Globus pallidus (tissue), 1 donor: ENCODE measurements around the gene GYPA.
"Not testable (repeated sequence)": the region's sequence is repeated elsewhere in the genome, so short reads cannot be mapped to it uniquely, and the experiment has no call there.

ENCODE experiments used
- DNase-seq: peaks from one replicate; pipeline ENCODE4 v3.0.0-alpha.2; 2015; ENCODE audit warnings: low spot score

GYPA gene

DNA sequence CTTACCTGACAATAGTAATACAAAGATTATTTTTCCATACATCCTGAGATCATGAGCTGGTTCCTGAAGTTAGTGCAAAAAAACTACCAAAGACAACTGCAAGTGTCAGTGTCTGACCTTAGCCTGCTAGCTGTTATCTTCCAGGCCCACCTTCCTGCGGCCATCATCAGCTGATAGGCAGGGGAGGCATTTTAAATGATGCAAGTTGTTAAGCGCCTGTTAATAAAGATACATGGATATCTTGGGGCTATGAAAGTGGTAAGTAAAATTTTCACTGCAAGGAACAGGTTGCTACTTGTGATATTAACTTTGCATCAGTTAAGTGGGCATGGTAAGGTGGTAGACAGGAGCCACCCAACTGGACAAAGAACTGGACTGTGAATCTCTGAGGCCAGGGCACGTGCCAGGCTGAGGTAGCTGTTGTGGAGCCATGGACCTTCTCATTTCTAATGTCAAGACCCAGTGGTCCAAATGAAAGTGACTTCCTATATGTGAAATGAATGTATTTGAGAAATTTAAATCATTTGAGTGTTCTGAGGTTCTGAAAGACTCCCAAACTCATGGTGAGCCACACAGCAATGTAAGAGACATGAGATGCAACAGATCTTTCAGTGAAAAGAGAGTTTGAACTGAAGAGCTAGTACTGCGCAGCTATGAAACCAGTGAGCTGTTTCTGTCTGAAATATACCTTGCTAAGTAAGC lies at the start of gene GYPA:
TSS of gene GYPA (minus strand) at position 125 of the 702 bp plus-strand sequence. CDS start at position 42, 83 bp downstream.
- not testable (repeated sequence) for DNase-seq

DNA sequence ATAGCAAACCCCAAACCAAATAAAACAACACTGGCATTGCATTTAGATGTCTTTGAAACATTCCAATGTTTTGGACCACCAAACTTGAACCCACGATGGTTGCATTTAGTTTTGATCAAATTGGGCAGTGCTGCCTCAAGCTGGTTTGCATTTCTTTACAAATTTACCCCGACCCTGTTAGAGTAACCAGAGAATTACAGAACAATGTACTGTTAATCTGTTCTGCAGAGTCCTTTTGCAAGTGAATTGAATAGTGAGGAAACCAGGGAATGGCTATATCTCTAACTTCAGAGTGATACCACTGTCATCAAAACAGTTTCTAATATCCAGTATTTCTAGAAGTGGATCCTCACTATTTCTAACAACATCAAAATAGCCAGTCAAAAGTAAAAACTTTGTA lies 49.5 kb upstream of the GYPA start:
- no peak for DNase-seq

DNA sequence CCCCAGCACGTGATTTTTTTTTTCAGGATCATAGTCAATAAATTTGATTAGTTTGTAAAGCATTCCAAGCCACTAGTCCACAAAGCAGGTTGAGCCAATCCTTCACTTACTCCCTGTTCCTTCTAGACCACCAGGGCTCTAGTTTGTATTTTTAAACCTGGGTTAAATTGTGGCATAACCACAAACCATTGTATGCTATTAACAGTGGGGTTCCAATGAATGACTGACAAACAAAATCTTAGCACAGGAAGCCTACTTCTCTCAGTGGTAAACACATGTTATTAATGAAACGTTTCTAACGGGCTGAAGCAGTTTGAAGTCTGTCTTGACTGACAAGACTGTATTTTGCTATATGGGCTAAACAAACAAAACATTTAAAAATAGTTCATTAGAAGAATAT lies 48.6 kb upstream of the GYPA start:
- DNase-seq, result no peak

DNA sequence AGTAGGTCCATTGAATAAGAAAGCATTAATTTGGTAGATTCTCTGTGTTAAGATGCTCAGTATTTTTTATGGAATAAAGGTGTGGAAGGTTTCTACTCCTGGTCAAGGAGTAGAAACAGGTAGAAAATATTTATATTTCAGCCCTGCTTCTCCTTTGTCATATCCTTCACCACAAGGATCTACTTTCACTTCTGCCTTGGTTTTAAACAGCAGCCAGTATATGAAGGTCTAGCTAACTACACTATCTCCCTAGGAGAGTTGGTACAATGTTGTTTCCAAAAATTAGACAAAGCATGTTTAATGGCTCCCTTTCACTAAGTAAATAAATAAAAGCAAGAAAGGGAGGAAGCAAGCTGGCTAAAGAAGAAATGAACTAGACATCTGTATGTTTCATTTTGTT lies 44.6 kb upstream of the GYPA start:
- DNase-seq, result no peak

- no peak for DNase-seq
These were observed 42.6 kb upstream of the GYPA start for GRCh38 chr4:144183165-144183564.

DNA sequence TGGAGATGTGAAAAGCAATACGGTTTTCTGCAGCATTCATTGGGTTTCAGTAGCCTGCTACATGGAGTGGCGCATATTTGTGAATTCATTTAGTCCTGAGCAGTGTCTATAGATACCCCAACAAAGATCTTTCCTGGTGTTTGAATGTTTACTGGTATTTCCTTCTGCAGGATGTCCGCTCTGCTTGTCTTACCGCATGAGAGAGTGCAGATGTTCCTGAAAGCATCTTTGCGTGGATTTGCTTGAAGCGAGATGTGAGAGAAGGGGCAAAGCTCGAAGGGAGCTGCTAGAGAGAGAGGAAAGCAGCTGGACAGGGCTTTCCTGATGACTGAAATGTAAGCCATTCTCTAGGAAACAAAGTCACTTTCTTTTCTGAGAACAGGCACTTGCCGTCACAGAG lies 40.9 kb upstream of the GYPA start:
- DNase-seq, result no peak

DNA sequence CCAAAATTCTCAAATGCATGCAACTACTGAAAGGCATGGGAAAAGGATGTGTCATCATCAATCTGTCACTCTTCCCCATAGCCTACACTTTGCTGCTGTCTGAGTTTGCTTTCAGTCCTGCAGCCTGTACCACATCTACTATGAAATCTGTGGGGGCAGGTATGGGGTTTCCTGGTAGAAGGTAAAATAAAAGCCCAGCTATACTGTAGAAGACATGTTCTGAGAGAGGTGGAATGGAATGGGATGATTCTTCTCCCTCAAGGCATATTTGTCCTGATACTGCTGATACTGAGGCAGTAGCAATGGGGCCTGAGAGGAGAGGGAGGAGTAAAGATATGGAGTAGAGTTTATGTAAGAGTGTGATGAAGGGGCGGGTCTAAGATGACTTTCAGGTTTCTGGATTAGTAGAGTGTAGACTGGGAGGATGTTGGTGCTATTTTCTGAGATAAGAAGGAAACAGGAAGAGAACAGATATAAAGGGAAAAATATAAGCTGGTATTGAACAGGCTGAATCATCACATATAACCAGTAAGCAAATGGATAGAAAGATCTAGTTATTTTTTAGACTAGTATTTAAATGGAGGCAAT lies 38.7 kb upstream of the GYPA start:
- DNase-seq, result no peak

GRCh38 chr4:144178414-144178813 lies 37.9 kb upstream of the GYPA start:
- no peak for DNase-seq

DNA sequence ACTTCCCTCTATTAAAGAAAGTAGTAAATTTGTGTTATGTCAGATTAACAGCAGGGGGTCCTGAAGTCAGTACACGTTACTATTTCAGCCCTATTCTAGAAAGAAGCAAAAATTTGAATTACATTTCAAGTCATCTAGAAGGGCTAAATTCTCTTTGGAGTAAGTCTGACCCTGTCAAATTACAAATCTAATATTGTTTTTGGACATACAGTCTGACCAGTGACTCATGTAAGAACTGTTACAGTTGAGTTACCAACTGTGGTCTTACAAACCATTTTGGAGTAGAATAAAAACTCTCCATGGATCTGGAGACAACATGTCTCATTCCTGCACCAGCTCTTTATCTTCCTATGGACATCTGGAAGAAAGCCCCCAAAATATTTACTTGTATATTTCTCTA lies 36.0 kb upstream of the GYPA start:
- no peak for DNase-seq

GRCh38 chr4:144174401-144175067 lies 34.0 kb upstream of the GYPA start:
- DNase-seq, result peak; percentile 64

DNA sequence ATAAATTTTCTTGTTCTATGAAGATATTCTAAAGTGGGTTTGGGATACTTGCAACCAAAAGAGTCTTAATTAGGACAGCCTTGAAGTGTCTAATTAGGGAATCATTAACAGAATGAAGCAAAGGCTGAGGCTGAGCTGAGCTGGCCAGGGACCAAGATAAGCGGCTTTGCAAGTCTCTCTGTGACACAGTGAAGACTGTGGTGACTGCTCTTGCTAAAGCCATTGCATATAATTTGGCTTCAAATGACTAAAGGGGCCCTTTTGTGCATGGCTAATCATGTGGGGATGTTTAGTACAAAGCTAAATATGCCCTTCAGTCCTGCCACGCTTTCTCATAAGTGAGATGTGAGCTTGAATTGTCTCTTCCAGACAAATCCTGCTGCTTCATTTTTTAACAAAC lies 31.2 kb upstream of the GYPA start:
- DNase-seq, result no peak

GRCh38 chr4:144169211-144169610 lies 28.7 kb upstream of the GYPA start:
- DNase-seq, result no peak

DNA sequence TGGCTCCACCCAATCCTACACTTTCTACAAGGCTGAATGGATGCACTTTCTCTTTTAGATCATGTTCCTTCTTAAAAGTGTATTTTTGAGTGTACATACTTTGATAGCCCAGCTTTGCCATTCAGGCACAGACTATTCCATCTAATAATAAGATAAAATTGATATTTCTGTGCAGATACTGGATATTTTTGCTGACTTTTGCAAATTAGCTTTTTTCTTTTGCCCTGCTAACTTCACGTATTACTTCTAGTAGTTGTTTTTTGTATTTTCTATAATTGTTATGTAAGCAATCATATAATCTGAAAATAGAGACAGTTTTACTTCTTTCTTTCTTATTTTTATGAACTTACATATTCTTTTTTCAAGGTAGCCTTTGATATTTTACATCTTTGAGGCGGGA lies 13.5 kb upstream of the GYPA start:
- no peak for DNase-seq

GRCh38 chr4:144142690-144143326 lies 2.3 kb upstream of the GYPA start:
- not testable (repeated sequence) for DNase-seq

- no peak for DNase-seq
These were observed 975 bp upstream of the GYPA start for GRCh38 chr4:144141493-144141892.

- not testable (repeated sequence) for DNase-seq
These were observed 527 bp downstream of the GYPA start for GRCh38 chr4:144139991-144140390.

DNA sequence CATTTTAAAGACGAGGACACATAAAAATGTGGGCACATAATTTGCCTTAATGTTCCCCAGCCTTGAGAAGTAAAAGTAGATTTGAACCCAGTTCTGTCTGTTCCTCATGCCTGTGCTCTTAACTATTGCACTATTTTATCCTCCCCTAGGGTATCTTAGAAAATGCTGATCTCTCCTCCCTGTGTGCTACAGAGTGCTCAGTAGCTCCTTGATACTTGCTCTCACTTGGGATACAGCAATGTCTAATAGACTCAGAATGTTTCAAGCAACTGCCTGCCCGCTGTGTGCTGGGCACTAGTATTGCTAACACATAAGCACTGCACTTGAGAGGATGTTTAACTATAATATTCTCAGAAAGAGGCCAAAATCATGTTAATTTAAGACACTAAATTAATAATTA lies 971 bp downstream of the GYPA start:
- not testable (repeated sequence) for DNase-seq

DNA sequence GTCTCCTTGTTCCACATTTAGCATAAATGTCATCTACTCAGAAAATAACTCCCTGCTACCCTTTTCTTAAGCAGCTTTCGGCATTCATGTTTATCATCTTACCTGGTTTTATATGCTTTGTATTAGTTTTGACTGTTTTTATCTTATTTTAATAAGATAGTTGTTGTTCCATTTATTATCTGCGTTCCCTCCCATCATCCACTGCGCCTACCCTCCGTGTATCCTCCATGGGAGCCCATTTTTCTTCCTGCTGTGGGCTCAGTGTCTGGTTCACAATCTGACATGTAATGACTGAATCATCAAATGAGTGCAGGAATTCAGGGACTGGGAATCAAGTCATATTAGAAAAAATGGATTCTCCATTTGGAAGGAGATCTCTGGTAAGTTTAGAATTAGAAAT lies 2.3 kb downstream of the GYPA start:
- not testable (repeated sequence) for DNase-seq

- not testable (repeated sequence) for DNase-seq
These were observed 3.2 kb downstream of the GYPA start for GRCh38 chr4:144137137-144137931.

DNA sequence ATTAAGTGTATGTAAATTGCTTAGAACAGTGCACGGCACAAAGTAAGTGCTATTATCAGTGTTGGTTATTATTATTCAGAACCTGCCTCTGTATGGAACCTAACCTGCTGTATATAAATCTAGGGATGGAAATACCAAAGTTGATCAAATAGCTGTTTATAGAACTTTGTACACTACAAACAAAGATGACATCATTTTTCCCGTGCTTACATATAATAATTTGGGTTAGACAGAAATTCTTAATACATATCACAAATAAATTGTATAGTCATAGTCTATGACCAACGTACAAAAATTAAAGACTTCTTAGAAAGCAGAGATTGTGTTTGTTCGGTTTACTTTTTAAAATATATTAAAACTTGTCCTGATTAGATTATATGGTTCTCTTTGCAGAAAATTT lies 4.3 kb downstream of the GYPA start:
- not testable (repeated sequence) for DNase-seq

- DNase-seq, result not testable (repeated sequence)
These were observed 10.4 kb downstream of the GYPA start for GRCh38 chr4:144130167-144130566.

DNA sequence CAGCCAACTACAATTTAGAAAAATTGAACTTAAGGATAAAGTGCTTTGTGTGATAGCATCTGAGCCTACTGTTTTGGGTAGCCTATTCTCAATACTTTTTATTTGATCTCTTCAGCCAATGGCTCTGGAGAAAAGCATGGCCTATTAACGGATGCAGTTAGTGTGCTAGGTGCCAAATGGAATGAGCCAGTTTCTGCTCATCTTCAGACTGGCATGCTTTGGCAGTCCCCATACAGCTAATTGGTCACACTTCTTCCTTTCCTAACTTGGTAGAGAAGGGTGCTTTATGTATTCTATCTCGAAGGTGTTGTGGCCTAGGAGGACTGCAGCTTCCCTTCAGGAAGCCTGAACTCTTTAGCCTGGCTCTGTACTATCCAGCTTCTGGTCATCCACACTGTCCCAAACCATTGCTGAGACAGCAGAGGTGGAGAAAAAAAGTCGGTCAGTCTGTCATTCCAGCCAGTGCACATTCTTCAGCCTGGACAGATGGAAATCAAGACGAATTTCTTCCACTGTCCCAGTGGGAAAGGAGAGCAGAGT lies 11.1 kb downstream of the GYPA start:
- DNase-seq, result not testable (repeated sequence)
